GM12878 (cell line): Measurements from ENCODE around the gene AP2B1. TPM values are rescaled to one million over a fixed set of nuclear protein-coding genes. Genes with fewer than 3 reads are reported as not detected.

Experiments used
- ATAC-seq: fragments of 200-7000 bp; cut with Tn5 transposase; 3 replicates; pipeline ENCODE4 v1.9.1; 2020; ENCODE audit warnings: mild to moderate bottlenecking, moderate library complexity
- BruUV-seq: library from RNA; stranded (reverse); fragments of 400-500 nt; replicated peaks from 2 replicates; lab custom pipeline; 2021; lab: Mats Ljungman, UMichigan
- CTCF ChIA-PET: fragments of 300-600 bp; sonication (Branson Sonifier 250); formaldehyde crosslinking; extraction: SDS; loops from one replicate; lab custom pipeline; 2021; ENCODE audit warnings: inconsistent platforms; lab: Yijun Ruan, JAX
- POLR2A ChIA-PET: fragments of 350-600 bp; formaldehyde crosslinking; extraction: SDS; loops from one replicate; lab custom pipeline; 2021; ENCODE audit warnings: inconsistent platforms; lab: Charles Lee
- RAD21 ChIA-PET: fragments of 300-600 bp; sonication (Branson Sonifier 250); formaldehyde crosslinking; loops from one replicate; lab custom pipeline; 2023; ENCODE audit warnings: antibody characterized with exemption; ENCODE audit not compliant: unreplicated experiment; lab: Charles Lee
- SMC1A ChIA-PET: fragments of 300-600 bp; sonication (Branson Sonifier 250); formaldehyde crosslinking; loops from one replicate; lab custom pipeline; 2023; ENCODE audit not compliant: unreplicated experiment, uncharacterized antibody; lab: Charles Lee
- DNase-seq: peaks from one replicate; pipeline ENCODE4 v3.0.0-alpha.2; 2011; ENCODE audit warnings: low read depth, low spot score
- FAIRE-seq: peaks from 3 replicates; lab custom pipeline; 2011; peaks lifted over from hg19 to GRCh38; lab: Jason Lieb, UNC
- H2AFZ ChIP-seq: 2 replicates; pipeline ENCODE4 v1.6.0; 2011; ENCODE audit warnings: low read depth, low read length, control low read depth; ENCODE audit not compliant: control insufficient read depth
- H3K27ac ChIP-seq: 2 replicates; pipeline ENCODE4 v1.5.1; 2011; ENCODE audit warnings: control low read depth; ENCODE audit not compliant: control insufficient read depth, insufficient read depth
- H3K27me3 ChIP-seq, 2 experiments: replicated peaks in 1 of 2; 2 replicates each; pipeline versions ENCODE4 v1.6.0 to v1.6.1; 2011; ENCODE audit warnings: low read length in 1 of 2; ENCODE audit not compliant: control insufficient read depth in 2 of 2, insufficient read depth in 2 of 2
- H3K36me3 ChIP-seq, 2 experiments: 2 replicates each; pipeline ENCODE4 v1.5.1; 2011; ENCODE audit warnings: low read length in 1 of 2; ENCODE audit not compliant: control insufficient read depth in 2 of 2, insufficient read depth in 2 of 2
- H3K4me1 ChIP-seq: 2 replicates; pipeline ENCODE4 v1.6.1; 2011; ENCODE audit warnings: mild to moderate bottlenecking, low read length, moderate library complexity, mixed read lengths; ENCODE audit not compliant: control insufficient read depth, insufficient read depth
- H3K4me2 ChIP-seq: 2 replicates; pipeline ENCODE4 v1.6.0; 2011; ENCODE audit warnings: control low read depth; ENCODE audit not compliant: control insufficient read depth, insufficient read depth
- H3K4me3 ChIP-seq: fragments of 200-600 bp; sonication (generic); 2 replicates; pipeline ENCODE4 v1.5.1; 2016
- H3K79me2 ChIP-seq: 2 replicates; pipeline ENCODE4 v1.6.0; 2011; ENCODE audit warnings: low read length; ENCODE audit not compliant: control insufficient read depth, insufficient read depth
- H3K9ac ChIP-seq: 2 replicates; pipeline ENCODE4 v1.8.0; 2011; ENCODE audit warnings: low read length, control low read depth, mixed read lengths; ENCODE audit not compliant: control insufficient read depth, insufficient read depth
- H3K9me3 ChIP-seq: replicated peaks from 3 replicates; pipeline ENCODE4 v1.5.1; 2011; ENCODE audit warnings: mild to moderate bottlenecking, low read length; ENCODE audit not compliant: control insufficient read depth, insufficient read depth
- H4K20me1 ChIP-seq: 2 replicates; pipeline ENCODE4 v1.6.0; 2011; ENCODE audit not compliant: control insufficient read depth, insufficient read depth
- BCL3 ChIP-seq: IDR thresholded peaks from 2 replicates; pipeline ENCODE4 v1.6.1; 2011; ENCODE audit warnings: borderline replicate concordance, low read depth, mild to moderate bottlenecking, moderate library complexity, low read length; ENCODE audit not compliant: insufficient read depth, poor library complexity, severe bottlenecking
- BCLAF1 ChIP-seq: fragments of 450-650 bp; IDR thresholded peaks from 2 replicates; pipeline ENCODE4 v1.6.1; 2017; ENCODE audit warnings: antibody characterized with exemption, mild to moderate bottlenecking, moderate library complexity
- CEBPB ChIP-seq, 2 experiments: fragments of 150-350 bp in 1 of 2; IDR thresholded peaks; 2 replicates each; pipeline ENCODE4 v1.6.1; 2012 to 2014; ENCODE audit warnings: low read depth in 2 of 2, low read length in 2 of 2, borderline replicate concordance in 1 of 2, inconsistent platforms in 1 of 2
- EP300 ChIP-seq, 2 experiments: fragments of 150-350 bp in 1 of 2; IDR thresholded peaks; 2 replicates each; pipeline ENCODE4 v1.6.1; 2011 to 2012; ENCODE audit warnings: low read depth in 2 of 2, low read length in 2 of 2, borderline replicate concordance in 1 of 2, improper control_type of control experiment in 1 of 2, inconsistent platforms in 1 of 2; ENCODE audit not compliant: control insufficient read depth in 1 of 2
- JUNB ChIP-seq: IDR thresholded peaks from 2 replicates; pipeline ENCODE4 v1.6.1; 2016; ENCODE audit warnings: antibody characterized with exemption, mild to moderate bottlenecking
- KDM1A ChIP-seq: fragments of 200-600 bp; sonication (generic); IDR thresholded peaks from 2 replicates; pipeline ENCODE4 v1.6.1; 2016; ENCODE audit warnings: borderline replicate concordance
- TCF12 ChIP-seq: IDR thresholded peaks from 2 replicates; pipeline ENCODE4 v1.6.1; 2011; ENCODE audit warnings: low read depth, mild to moderate bottlenecking, low read length
- YY1 ChIP-seq: IDR thresholded peaks from 2 replicates; pipeline ENCODE4 v1.6.1; 2011; ENCODE audit warnings: low read depth, mild to moderate bottlenecking, low read length
- ZBTB4 ChIP-seq: fragments of 450-650 bp; formaldehyde crosslinking; IDR thresholded peaks from 2 replicates; pipeline ENCODE4 v1.4.0; 2022; ENCODE audit warnings: mild to moderate bottlenecking, moderate library complexity
- ZSCAN29 ChIP-seq: fragments of 450-650 bp; IDR thresholded peaks from 2 replicates; pipeline ENCODE4 v1.6.1; 2017; ENCODE audit warnings: mild to moderate bottlenecking, moderate library complexity
- WGBS: methylation state at CpG from one replicate; pipeline ENCODE4 v1.1.6; 2016; ENCODE audit warnings: low lambda C conversion rate; ENCODE audit not compliant: insufficient replicate concordance, insufficient coverage; ENCODE audit errors: missing lambda C conversion rate; 5-methylcytosine and 5-hydroxymethylcytosine counted together
- in situ Hi-C: fragments of 300-500 bp; cut with MboI; formaldehyde crosslinking; loops from 9 replicates; pipeline ENCODE4 v1.14.3; 2018; ENCODE audit warnings: mixed read lengths
- intact Hi-C: fragments of 100-400 bp; cut with micrococcal nuclease; formaldehyde crosslinking; loops from one replicate; pipeline ENCODE4 v1.14.2; 2022; ENCODE audit not compliant: unreplicated experiment
- polyA plus RNA-seq, 11 experiments: library from polyadenylated mRNA; depleted of rRNA in 4 of 11; unstranded in 6 of 11; stranded (reverse) in 5 of 11; fragments of >200 nt; fragmentation: Nextera tagmentation in 4 of 11; fragmentation: Illumina TruSeq in 1 of 11; extraction: Ambion mirVana in 4 of 11; extraction: Trizol in 1 of 11; gene quantifications; 1 replicate in 1 of 11; 2 replicates in 10 of 11; pipeline versions ENCODE4 v1.2.1 to v1.2.3, GENCODE V29; 2011 to 2016; ENCODE audit warnings: inconsistent platforms in 2 of 11, missing spikeins in 2 of 11, low read depth in 1 of 11
- total RNA-seq, 4 experiments: library from RNA; depleted of rRNA in 3 of 4; stranded (reverse); fragments of >200 nt in 3 of 4; fragmentation: Illumina TruSeq in 1 of 4; extraction: Trizol in 1 of 4; gene quantifications; 2 replicates each; pipeline versions ENCODE4 v1.2.1 to v1.2.3, GENCODE V29; 2013 to 2021

AP2B1 gene
- total and polyA plus RNA-seq, 10 of the 15 experiments (the other 5 are each of a cell fraction or from before 2014, with no cell fraction given) = 18.6 to 112 (median 53.9) TPM

DNA sequence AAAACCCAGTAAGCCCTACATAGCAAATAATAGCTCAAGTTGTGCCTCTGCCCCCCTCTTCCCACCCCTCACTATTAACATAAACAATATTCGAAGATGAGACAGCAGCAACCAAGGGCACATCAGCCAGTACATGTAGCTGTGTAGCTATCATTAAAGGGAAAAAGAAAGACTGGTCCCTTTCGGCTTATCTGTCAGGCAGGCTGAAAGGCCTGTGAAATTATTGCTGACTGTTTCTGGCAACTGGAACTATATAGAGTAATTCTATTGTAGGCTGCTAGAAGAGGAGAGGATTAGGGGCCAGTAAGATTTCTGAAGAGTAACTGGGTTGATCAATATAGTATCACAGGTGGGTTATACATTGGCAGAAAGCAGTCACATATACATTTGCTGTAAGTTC, 107.8 kb downstream of the AP2B1 start:
- no peak overlapping the region for H3K27ac ChIP-seq
- H3K4me3 ChIP-seq = no peak overlapping the region
- in situ Hi-C loops = no loop called here
- RAD21 ChIA-PET = no interaction called here
- CTCF ChIA-PET = interaction anchor here (1.1 kb wide), 1 partner anchor 69 kb away, joined by 3 read pairs; no protein-coding TSS in a partner anchor
- ATAC-seq = no peak
- no peaks in the 10 kb centered on the region for H3K27me3 ChIP-seq
- H4K20me1 ChIP-seq = no peaks in the 10 kb centered on the region
- DNase-seq = no peak
- H3K36me3 ChIP-seq = peaks cover 4 to 10% of the 10 kb centered on the region in 2 experiments
- H3K79me2 ChIP-seq = no peaks in the 10 kb centered on the region
- FAIRE-seq = no peak
- H2AFZ ChIP-seq = no peak overlapping the region
- WGBS = 100% methylated on average over 2 of the region's 2 CpGs
- H3K9me3 ChIP-seq = no peaks in the 10 kb centered on the region
- no TSS peak for BruUV-seq
- SMC1A ChIA-PET = no interaction called here
- TF ChIP-seq KDM1A = no peak
- no peak for TF ChIP-seq ZSCAN29
- TF ChIP-seq ZBTB4 (CRISPR knock-in tag) = no peak
- no peak for TF ChIP-seq YY1
- TF ChIP-seq BCL3 = no peak
- no peak for TF ChIP-seq JUNB
- no peak for TF ChIP-seq TCF12
- no peak for TF ChIP-seq BCLAF1
- TF ChIP-seq CEBPB (IDR thresholded peaks at IDR 0.05; ENCODE audit: borderline replicate concordance in 1 of 2, low read depth in 2 of 2, low read length in 2 of 2) = no peak
- no peak for TF ChIP-seq EP300 (IDR thresholded peaks at IDR 0.05; ENCODE audit: borderline replicate concordance in 1 of 2, control insufficient read depth in 1 of 2, low read depth in 2 of 2, low read length in 2 of 2)
- H3K4me1 ChIP-seq = no peaks in the 10 kb centered on the region
- no peak overlapping the region for H3K9ac ChIP-seq
- intact Hi-C loops = no loop called here
- H3K4me2 ChIP-seq = no peak overlapping the region
- POLR2A ChIA-PET = no interaction called here
